Right kidney (tissue), 1 donor: Measurements from ENCODE around the gene SPRED1.

Source experiments
- DNase-seq: peaks from one replicate; pipeline ENCODE4 v3.0.0-alpha.2; 2016

SPRED1 gene

DNA sequence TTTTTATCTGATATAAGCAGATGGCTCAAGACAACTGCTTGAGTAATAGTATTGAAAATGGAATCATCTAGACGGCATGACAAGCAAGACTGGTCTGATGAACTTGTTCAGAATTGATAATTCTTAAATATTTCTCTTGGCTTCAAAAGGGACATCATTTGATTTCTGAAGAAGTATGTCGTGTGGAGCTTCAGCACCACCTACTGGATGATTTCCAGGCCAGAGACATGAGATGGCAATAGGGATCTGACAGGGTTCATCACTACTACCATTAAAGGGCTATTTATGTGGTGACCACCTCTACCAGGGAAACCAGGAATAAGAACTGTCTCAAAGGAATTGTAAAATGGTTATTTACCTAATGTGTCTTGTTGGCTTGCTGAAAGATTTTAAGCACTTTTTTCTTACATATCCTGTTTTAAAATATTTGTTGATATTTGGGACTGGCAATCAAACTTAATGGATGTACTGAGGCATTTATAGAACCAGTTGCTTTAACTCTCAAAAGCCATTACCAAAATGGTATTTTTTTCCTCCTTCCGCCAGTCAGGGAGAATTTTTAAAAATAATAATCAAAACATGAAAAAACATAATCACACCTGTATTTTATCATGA, 101.8 kb downstream of the SPRED1 start:
- peak; percentile 13 for DNase-seq

DNA sequence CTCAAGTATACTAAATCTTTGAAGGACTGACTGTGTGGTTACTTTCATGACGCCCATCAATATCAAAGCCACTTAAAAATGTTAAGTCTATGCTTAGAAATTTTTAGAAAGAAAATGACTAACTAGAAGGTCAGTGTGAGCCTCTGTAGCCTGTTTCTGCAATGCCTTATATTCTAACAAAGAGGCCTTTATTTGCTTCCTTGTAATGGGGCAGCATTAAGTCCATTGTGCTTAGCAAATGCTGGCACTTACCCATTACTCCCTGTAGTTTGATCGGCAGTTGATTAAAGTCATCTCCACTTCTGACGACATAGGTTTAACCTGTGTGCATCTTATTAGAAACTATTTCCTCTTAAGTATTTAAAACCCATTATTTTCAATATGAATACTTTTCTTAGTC, 109.7 kb downstream of the SPRED1 start:
- DNase-seq = no peak

DNA sequence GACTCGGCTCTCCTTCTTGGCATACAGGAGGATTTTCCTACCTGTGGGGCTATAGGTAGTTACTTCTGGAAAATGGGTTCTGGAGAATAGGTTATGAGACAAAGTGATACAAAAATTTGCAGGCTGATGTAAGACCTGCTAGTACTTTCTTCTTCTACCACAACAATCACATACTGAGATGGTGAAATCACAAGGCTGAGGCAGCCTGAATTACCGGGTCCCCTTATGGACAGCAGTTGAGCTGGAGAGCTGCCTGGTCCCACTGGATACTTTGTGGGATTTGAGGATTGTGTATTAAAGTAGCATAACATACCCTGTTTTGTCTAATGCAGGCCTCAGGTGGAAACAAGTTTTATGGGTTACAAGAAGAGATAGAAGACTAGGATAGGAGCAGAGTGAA, 114.8 kb downstream of the SPRED1 start:
- DNase-seq = no peak

DNA sequence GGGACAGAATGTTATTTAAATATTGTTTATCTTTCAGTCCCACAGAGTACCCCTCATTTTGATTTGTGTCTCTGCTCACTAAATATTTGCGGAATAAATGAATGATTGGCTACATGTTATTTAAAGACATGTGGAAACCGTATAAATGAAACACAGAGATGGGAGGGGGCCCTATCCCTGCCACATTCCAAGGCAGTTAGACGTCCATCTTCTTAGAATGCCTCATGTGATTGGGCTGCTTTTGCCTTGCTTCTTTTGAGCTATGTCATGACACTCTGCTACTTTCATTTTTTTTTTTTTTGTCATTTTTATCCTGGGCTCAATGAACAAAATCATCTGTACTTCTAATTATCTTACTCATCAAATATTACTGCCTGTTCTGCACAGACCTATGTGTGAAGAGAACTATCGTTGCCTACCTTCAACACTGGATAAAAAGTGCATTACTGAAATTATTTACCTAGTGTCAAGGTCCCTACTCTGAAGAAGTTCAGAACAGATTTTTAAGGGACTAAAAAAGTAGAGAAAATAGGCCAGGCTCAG, 117.4 kb downstream of the SPRED1 start:
- no peak for DNase-seq

DNA sequence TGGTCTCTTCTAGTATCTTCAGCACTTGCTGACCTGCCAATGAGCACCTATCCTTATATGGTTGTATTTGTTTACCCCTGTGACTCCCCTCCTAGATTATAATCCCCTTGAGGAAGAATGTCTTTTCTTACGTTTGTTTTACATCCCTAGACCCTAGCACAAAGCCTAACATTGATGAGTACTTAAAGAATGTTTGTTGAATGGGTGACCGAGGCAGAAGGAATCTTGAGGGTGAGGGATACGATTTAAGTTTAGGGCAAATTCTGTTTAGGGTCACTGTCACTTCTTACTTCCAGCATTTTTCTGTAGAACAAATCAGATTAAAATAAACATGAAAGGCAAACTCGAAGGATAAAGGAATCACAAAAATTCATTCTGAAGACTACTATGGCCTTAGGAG, 120.4 kb downstream of the SPRED1 start:
- DNase-seq = no peak

DNA sequence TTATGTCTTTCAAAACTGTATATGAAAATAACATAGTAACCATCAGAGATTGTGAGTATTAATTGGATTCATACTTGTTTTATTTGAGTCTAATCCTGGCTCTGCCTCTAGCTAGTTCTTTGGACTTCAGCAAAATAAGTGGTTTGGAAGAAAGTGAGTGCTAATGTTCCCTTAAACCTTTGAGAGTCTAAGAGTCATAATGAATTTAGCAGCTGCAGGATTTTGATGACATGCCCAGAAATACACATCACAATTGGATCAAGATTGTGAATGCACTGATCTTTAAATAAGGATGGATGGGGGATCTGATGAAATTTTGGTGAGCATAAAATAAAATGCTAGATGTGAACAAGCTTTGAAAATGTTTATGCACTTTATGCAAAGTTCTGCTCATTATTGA, 121.4 kb downstream of the SPRED1 start:
- DNase-seq = no peak

DNA sequence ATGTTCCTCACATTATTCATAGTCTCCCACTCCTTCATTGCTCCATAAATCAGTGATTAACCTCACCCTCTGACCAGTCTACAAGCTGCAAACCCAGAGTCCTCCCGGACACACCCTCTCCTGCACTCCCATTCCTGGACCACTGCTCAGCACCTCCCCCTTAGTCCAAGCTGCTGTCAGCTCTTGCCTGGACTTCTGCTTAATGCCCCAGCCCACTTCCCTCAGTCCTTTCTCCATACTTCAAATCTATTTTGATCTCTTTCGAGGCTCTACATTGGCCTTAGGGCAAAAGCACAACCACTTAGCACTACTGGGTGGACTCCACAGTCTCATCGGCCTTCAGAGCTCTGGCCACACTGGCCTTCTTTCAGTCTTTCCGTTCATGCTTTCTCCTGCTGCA, 121.9 kb downstream of the SPRED1 start:
- no peak for DNase-seq

DNA sequence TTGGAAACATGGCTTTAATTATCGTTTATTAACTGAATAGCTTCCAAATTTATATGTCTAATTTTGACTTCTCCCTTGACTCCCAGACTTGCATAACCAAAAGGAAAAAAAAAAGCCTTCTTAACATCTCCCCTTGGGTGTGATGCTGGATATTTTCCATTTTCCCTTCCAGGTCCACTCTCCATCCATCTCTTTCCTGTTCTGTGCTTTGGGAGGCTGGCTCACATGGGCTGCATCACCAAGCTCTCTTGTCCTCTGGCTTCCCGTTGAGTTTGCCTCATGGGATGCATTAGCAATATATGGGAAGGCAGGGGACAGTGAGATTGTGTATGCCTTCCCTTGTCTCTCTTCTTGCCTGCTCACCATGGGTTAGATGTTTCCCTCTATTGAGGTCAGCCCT, 123.4 kb downstream of the SPRED1 start:
- no peak for DNase-seq

DNA sequence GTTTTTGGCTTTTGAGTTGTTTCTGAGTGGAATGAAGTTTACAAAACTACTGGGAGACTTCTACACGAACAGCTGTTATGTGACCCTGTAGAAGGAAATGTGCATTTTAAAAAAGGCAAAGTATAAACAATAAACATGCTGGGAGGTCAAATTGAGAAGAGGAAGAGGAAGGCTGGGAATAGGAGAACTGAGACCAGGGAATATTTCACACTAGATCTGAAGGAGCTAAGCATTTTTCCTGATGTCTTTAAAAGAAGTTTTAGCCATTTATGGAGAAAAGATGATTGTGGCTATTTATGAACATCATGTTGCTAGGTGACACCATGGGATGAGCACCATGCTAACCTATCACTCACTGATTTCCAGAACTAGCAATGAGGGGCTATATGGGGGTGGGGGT, 125.0 kb downstream of the SPRED1 start:
- DNase-seq = peak; percentile 7

DNA sequence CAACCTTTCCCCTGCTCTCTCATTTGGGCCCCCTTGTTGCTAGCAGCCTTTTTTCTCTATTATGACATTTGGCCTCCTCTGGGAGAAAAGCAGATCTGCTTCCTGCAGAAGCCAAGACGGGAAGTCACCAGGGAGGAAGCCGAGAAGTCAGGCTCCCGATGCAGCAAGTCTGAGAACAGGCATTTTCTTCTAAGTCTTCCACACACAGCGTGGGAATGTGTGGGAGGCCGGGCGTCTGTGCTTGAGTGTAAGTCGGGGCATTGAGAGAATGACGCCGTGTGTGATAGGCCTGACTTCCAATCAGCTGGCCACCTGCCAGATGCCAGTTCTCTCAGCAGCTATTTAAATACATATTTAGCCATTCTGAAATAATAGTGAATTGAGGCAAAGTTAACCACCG, 125.5 kb downstream of the SPRED1 start:
- peak; percentile 17 for DNase-seq

DNA sequence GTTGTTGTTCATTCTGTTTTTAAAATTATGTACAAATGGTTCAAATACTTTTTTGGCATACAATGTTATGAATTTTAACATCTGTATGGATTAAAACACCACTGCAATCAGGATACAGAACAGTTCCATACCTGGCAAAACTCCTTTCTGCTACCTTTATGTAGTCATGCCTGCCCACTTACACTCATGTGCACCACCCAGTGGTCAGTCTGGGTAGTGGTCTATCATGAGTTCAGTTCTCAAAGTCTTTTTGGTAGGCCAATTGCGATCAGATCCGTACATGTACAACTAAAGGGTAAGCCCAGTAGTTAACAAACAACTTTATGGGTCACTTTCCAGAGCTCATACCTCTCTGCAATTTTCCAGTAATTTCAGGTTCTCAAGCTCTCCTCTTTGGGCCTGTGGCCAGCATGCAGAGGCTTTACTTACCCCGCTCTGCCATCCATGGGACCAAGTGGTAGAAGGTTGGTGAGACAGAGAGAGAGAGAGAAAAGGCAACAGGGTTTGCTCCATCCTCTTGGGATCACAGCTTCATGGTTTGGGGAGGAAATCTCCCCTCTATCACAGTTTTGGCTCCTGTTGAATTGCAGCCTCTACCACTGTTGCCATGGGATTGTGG, 137.4 kb downstream of the SPRED1 start:
- no peak for DNase-seq

DNA sequence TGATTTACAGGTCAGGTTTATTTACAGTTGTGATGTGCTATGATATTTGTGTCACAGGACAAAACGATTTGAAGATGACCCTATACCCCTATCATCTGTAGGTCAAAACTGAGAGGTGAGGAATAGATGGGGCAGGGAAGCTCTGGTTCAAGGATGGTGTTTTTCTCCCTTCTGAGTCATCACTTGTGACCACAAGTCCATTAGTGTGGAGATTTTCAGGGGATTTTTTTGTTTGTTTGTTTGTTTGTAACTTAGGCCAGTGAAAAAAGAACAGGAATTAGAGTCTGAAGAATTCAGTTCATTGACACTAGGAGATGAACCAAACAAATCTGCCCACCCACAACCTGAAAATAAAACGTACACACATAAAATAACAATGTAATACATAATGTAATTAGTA, 138.6 kb downstream of the SPRED1 start:
- no peak for DNase-seq

DNA sequence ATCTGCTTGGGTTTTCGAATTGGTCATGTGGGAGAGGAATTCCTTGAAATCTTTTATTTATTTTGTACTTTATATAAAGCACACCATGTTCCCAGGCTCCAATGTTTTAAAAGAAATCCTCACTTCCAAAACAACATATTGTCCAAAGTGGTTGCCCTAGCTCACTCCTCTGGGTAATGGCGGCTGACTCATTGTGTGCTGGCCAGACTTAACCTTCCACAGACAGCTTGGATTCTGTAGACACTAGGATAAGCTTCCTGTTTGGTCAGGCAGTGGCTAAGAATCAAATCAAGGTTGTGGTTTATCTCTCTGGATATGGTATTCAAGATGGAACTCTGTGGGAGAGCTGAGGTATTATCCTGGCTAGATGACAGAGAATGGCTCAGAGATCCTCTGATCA, 145.5 kb downstream of the SPRED1 start:
- no peak for DNase-seq

DNA sequence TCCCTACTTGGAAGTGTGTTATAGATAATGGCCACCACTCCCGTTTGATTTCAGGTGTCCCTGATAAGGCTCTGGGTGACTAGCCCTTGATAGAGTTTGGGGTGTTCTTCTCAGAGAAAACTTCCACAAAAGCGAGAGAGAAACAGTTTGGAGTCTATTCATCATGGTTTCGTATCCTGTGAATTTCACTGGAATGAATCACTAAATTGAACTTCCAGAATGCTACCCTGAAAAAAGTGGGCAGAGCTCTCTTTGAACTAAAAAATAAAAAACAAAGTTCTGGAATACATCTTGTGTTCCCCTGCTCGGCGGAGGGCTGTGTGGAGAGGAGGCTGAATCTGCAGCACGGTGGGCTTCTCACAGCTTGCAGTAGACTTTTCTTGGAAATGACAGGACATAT, 148.5 kb downstream of the SPRED1 start:
- DNase-seq = no peak

DNA sequence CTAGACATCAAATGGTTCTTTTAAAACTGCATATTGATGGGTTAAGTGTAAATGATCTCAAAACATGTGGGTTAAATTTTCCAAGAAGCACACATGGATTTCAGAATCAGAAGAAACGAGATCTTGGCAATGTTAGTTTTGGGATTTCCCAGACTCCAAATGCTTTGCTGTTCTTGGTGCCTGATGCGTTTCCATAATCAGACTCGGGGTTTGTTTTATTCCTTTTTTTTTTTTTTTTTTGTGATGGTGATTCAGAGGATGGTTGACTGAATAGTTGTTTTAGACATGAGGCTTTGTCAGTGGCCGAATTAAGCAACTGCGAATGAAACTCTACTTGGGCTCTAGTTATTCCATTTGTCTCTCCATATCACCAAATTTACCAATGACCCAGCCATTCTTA, 149.1 kb downstream of the SPRED1 start:
- no peak for DNase-seq

DNA sequence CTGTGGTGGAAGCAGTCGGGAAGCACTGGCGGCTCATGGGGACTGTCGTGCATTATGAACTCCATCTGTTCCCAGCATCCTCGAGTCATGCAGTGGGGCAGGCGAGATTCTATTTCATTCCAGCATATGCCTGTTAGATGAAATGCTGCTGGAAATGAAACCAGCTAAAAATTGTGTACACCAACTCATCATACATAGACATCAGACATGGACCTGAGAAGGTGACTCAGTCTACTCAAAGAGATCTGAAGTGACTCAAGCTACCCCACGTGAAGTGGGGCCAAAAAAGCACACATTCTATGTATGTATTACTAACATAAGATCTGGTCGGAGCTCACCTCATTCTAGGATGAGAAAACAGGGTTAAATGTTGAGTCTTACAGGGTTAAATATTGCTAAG, 153.8 kb downstream of the SPRED1 start:
- no peak for DNase-seq
